Measurements from ENCODE around the gene TERT.
A peak's percentile ranks its signal among the peaks of the same experiment; 100 is the strongest.

The TERT gene

DNA sequence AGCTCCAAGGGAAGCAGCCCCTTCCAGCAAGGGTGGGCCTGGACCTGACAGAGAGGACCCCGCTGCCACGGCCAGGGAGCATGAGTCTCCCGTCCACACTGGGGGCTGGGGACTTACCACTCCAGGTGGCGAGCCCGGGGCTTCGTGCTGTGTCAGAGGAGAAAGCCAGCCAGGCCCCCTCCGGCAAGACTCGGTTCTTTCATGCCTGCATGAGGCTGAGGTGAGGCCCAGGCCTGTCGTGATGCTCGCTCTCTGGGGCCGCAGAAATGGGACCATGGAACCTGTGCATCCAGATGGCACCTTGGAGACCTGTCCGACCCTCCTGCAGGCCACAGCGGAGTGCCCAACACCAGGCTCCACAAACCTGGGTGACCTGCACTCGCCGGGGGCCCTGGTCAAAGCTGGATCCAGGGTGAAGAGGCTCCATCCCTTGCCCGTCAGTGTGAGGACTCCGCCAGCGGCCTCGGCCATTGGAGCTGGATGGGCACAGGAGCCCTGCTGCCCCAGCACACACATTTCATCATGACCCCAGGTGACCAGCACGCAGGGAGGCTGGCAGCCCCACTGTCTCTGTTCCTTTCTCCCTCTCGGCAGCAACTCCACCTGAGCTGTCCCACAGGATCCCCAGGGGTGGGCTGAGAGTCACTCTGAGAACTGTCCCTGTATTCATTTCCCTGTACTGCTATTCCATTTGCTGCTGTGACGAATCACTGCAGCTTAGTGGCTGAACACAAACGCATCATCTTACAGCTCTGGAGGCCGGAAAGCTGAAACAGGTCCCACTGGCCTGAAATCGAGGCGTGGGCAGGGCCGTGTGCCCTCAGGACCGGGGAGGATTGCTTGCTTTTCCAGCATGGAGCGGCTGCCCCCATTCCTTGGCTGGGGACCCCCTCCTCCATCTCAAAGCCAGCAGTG lies 45.2 kb downstream of the TERT start:
- DNase-seq, result no peak
- in situ Hi-C loops (cut with MboI; ENCODE audit: low pct_unique_long_range_greater_than_20kb, low sequenced_read_pairs), result no loop called here

GRCh38 chr5:1247811-1248210 lies 47.1 kb downstream of the TERT start:
- DNase-seq, result no peak
- in situ Hi-C loops (cut with MboI; ENCODE audit: low pct_unique_long_range_greater_than_20kb, low sequenced_read_pairs), result no loop called here

DNA sequence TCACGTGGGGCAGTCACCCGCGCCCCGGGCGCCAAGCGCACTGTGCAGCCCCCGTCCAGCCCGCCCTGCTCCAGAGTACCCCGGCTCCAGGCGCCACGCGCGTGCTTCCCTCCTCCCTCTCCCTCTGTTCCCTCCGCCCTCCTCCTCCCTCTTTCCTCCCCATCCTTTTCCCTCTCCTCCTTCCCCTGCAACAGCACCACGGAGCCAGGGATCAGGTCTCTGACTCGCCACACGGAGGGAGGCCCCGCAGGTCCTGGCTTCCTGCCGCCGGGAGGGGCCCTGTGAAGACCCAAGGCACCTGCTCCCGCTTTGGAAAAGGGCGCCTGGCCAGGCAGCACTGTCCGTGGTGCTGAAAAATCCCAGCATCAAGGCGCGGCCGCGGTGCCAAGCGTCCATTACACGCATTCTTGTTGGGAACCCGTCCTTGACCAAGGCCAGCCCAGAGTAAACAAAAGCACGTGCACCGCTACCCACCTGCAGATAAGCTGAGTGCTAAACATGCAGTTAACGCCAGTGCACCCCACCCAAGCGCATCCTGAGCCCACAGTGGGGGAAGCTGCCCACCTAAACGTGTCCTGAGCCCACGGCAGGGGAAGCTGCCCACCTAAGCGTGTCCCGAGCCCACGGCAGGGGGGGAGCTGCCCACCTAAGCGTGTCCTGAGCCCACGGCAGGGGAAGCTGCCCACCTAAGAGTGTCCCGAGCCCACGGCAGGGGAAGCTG lies 48.0 kb downstream of the TERT start:
- DNase-seq, result no peak
- in situ Hi-C loops (cut with MboI; ENCODE audit: low pct_unique_long_range_greater_than_20kb, low sequenced_read_pairs), result no loop called here

GRCh38 chr5:1245905-1246576 lies 48.8 kb downstream of the TERT start:
- DNase-seq, result no peak
- in situ Hi-C loops (cut with MboI; ENCODE audit: low pct_unique_long_range_greater_than_20kb, low sequenced_read_pairs), result no loop called here

GRCh38 chr5:1244976-1245375 lies 49.9 kb downstream of the TERT start:
- in situ Hi-C loops (cut with MboI; ENCODE audit: low pct_unique_long_range_greater_than_20kb, low sequenced_read_pairs), result no loop called here
- no peak for DNase-seq

GRCh38 chr5:1244255-1244654 lies 50.6 kb downstream of the TERT start:
- in situ Hi-C loops (cut with MboI; ENCODE audit: low pct_unique_long_range_greater_than_20kb, low sequenced_read_pairs), result no loop called here
- DNase-seq, result no peak

- in situ Hi-C loops (cut with MboI; ENCODE audit: low pct_unique_long_range_greater_than_20kb, low sequenced_read_pairs), result no loop called here
- no peak for DNase-seq
Observed at GRCh38 chr5:1243487-1244130, 51.3 kb downstream of the TERT start.

DNA sequence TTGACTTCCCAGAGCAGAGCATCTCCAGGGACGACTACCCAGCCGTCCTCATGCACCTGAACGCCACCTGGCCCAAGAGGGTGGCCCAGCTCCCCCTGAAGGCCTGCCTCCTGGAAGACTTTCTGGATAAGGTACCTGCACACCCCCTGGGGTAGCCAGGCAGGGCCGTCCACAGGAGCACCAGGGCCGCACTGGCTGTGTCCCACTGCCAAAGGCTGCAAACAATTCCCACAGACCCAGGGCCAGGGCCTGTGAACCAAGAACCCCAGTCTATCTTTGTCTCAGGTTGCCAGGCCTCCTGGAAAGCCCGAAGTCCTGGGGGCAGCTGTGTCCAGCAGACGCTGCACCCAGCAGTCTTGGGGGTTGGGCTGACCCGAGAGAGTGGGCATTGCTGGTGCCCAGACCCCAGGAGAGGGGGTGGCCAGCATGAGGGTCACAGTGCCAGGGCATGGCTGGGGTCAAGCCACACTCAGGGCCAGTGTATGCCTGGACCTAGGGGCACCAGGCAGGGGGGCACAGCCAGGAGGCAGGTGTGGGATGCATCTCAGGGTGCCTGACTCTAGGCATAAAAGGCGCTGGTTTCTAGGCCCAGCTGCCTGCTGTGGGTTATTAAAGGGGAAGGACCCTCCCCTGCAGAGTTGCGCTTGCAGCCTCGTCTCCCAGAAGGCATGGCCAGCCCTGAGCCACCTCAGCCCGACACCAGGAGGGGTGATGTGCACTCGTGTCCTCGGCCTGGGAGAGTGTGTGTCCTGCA lies 52.0 kb downstream of the TERT start:
- DNase-seq, result no peak
- in situ Hi-C loops (cut with MboI; ENCODE audit: low pct_unique_long_range_greater_than_20kb, low sequenced_read_pairs), result no loop called here

GRCh38 chr5:1241509-1242080 lies 53.3 kb downstream of the TERT start:
- DNase-seq, result no peak
- in situ Hi-C loops (cut with MboI; ENCODE audit: low pct_unique_long_range_greater_than_20kb, low sequenced_read_pairs), result no loop called here

GRCh38 chr5:1240496-1241260 lies 54.2 kb downstream of the TERT start:
- in situ Hi-C loops (cut with MboI; ENCODE audit: low pct_unique_long_range_greater_than_20kb, low sequenced_read_pairs), result no loop called here
- no peak for DNase-seq

GRCh38 chr5:1239505-1240251 lies 55.2 kb downstream of the TERT start:
- in situ Hi-C loops (cut with MboI; ENCODE audit: low pct_unique_long_range_greater_than_20kb, low sequenced_read_pairs), result no loop called here
- no peak for DNase-seq

- DNase-seq, result no peak
- in situ Hi-C loops (cut with MboI; ENCODE audit: low pct_unique_long_range_greater_than_20kb, low sequenced_read_pairs), result no loop called here
Observed at GRCh38 chr5:1235838-1236237, 59.0 kb downstream of the TERT start.

- in situ Hi-C loops (cut with MboI; ENCODE audit: low pct_unique_long_range_greater_than_20kb, low sequenced_read_pairs), result no loop called here
- DNase-seq, result peak; percentile 24
Observed at GRCh38 chr5:1235379-1235778, 59.5 kb downstream of the TERT start.

DNA sequence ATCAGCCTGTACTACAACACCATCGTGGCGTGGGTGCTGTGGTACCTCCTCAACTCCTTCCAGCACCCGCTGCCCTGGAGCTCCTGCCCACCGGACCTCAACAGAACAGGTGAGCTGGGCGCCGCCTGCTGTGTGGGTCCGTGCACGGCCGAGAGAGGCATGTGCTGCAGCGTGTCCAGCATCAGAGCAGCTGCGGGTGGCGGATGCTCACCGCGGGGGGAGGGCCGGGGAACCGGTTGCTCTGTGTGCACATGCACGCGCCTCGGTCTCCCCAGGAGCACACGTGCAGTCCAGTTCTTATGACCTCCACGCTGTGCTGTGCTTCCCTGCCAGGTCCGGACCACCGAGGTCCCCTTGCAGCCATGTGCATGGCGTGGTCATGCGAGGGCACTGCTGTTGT lies 62.1 kb downstream of the TERT start:
- no peak for DNase-seq
- in situ Hi-C loops (cut with MboI; ENCODE audit: low pct_unique_long_range_greater_than_20kb, low sequenced_read_pairs), result no loop called here

GRCh38 chr5:1231354-1231905 lies 63.4 kb downstream of the TERT start:
- DNase-seq, result no peak
- in situ Hi-C loops (cut with MboI; ENCODE audit: low pct_unique_long_range_greater_than_20kb, low sequenced_read_pairs), result no loop called here

GRCh38 chr5:1230551-1230950 lies 64.3 kb downstream of the TERT start:
- in situ Hi-C loops (cut with MboI; ENCODE audit: low pct_unique_long_range_greater_than_20kb, low sequenced_read_pairs), result no loop called here
- no peak for DNase-seq

- no peak for DNase-seq
- in situ Hi-C loops (cut with MboI; ENCODE audit: low pct_unique_long_range_greater_than_20kb, low sequenced_read_pairs), result no loop called here
Observed at GRCh38 chr5:1229822-1230221, 65.0 kb downstream of the TERT start.
